HFF-Myc (cell line): ENCODE results near the gene HES4.

Source experiments
- DNase-seq: peaks from one replicate; pipeline ENCODE4 v3.0.0-alpha.2; 2011; ENCODE audit warnings: low read depth; ENCODE audit errors: extremely low read depth
- H3K4me3 ChIP-seq: replicated peaks from 2 replicates; pipeline ENCODE4 v1.5.1; 2011; ENCODE audit warnings: low read depth, mild to moderate bottlenecking, control low read depth, low read length
- TF ChIP-seq, protein P1 (sequence below): IDR thresholded peaks from 2 replicates; pipeline ENCODE4 v1.5.1; 2012; ENCODE audit warnings: mild to moderate bottlenecking, low read depth, low read length, control low read depth; ENCODE audit errors: missing control alignments

The HES4 gene

DNA sequence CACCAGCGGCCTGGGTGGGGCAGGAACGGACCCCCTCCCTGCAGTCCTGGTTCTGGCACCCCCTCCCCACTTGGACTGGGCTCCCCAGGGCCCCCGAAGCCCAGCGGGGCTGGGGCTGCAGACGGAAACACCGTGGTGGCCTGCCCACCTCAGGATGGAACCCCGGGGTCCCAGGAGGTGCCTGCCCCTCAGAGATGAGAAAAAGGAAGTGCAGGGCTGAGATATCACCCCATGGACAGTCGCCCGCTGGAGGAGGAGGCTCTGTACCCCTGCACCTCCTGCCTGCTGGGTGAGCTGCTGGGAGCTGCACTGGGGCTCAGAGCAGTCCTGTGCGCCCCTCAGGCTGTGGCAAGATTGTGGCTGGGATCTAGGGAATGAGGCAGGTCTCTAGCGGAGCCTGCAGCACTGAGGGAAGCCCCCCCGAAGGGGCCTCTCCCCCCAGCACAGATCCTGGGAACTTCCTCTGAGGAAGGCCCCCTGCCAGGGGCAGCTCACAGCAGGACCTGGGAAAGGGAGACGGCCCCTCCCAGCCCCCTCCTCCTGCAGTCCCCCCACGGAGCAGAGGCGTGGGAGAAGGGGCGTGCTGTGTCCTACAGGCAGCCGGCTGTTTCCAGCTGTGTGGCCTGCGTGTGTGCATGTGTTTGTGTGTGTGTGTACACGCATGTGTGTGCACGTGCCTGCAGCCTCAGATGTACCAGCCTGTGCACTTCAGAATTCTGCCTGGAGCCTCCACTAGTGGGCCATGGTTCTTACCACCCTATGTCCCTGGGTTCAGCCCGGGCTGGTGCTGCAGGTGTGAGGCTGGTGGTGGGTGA, 26.9 kb upstream of the HES4 start:
- no peak for DNase-seq
- TF ChIP-seq, protein P1, sequence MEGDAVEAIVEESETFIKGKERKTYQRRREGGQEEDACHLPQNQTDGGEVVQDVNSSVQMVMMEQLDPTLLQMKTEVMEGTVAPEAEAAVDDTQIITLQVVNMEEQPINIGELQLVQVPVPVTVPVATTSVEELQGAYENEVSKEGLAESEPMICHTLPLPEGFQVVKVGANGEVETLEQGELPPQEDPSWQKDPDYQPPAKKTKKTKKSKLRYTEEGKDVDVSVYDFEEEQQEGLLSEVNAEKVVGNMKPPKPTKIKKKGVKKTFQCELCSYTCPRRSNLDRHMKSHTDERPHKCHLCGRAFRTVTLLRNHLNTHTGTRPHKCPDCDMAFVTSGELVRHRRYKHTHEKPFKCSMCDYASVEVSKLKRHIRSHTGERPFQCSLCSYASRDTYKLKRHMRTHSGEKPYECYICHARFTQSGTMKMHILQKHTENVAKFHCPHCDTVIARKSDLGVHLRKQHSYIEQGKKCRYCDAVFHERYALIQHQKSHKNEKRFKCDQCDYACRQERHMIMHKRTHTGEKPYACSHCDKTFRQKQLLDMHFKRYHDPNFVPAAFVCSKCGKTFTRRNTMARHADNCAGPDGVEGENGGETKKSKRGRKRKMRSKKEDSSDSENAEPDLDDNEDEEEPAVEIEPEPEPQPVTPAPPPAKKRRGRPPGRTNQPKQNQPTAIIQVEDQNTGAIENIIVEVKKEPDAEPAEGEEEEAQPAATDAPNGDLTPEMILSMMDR: no peak
- no peak overlapping the region for H3K4me3 ChIP-seq

- TF ChIP-seq, protein P1: no peak
- DNase-seq: no peak
- H3K4me3 ChIP-seq: no peak overlapping the region
These were observed 25.8 kb upstream of the HES4 start for GRCh38 chr1:1025730-1026129.

- TF ChIP-seq, protein P1: no peak
- DNase-seq: no peak
- no peak overlapping the region for H3K4me3 ChIP-seq
These were observed 25.1 kb upstream of the HES4 start for GRCh38 chr1:1024771-1025699.

DNA sequence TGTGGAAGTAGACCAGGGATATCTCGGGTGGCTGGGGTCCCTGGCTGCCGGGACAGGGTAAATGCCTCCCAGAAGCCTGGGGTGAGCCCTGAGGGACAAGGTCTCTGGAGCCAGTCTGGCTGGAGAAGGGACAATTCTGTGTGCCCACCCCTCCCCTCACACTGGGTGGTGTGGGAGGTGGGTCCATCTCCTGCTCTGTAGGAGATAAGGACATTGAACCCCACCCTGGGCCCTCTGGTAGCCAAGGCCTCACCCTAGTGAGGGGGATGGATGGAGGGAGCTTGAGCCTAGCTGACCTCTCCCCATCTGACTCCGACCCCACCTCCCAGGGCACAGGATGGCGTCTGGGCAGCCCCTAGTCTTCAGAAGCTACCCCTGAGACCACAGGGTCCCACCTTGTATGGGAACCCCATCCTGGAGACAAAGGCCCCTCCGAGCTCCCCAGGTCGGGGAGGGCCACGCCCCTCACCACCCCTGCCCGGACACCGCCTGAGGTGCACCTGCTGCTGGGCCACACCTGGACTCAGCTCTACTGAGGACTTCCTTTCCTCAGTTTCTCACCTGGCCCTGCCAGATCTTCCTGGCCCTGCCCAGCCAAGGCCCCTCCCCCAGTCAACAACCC, 24.4 kb upstream of the HES4 start:
- no peak for DNase-seq
- H3K4me3 ChIP-seq: no peak overlapping the region
- TF ChIP-seq, protein P1: no peak

GRCh38 chr1:1023700-1024099, 23.8 kb upstream of the HES4 start:
- TF ChIP-seq, protein P1: no peak
- DNase-seq: no peak
- no peak overlapping the region for H3K4me3 ChIP-seq

DNA sequence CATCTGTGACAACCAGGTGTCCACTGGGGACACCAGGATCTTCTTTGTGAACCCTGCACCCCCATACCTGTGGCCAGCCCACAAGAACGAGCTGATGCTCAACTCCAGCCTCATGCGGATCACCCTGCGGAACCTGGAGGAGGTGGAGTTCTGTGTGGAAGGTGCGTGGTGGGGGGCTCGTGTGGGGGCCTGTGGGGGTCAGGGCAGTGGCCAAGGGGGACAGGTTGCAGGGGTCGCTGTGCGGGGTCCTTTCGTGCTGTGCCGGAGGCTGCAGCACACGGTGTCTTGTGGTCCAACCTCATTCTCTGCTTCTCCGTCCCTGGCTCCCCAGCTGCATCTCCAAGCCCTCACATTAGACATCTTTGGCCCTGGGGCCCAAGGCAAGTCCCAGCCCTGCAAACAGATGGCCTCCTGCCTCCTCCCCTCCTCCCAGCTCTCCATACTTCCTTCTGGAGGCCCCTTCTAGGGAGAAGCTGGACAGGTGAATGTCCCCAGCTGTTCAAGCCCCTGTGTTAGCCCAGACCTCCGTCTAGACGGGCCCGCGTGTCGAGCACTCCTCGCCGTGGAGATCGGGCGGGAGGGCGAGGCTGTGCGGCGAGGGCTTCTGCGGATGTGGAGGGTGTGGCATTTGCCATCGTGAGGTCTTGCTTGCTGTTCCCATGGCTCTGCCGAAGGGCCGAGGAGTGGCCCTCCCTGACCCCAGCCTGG, 22.6 kb upstream of the HES4 start:
- DNase-seq: no peak
- H3K4me3 ChIP-seq: no peak overlapping the region
- TF ChIP-seq, protein P1: no peak
